A549 (cell line): ENCODE data around the gene DNAJC5. TPM values are rescaled to one million over a fixed set of nuclear protein-coding genes. Genes with fewer than 3 reads are reported as not detected.
A peak's percentile ranks its signal among the peaks of the same experiment; 100 is the strongest.

Experiments
- ATAC-seq, 2 experiments: fragments of 200-7000 bp in 1 of 2; fragments of >200 bp in 1 of 2; cut with Nextera tagmentation in 1 of 2; cut with Tn5 transposase in 1 of 2; 3 replicates each; pipeline versions ENCODE4 v1.8.0 to v1.9.1; 2018 to 2020; ENCODE audit warnings: mild to moderate bottlenecking in 1 of 2, moderate library complexity in 1 of 2
- CTCF ChIA-PET: fragments of 300-600 bp; sonication (Branson Sonifier 250); formaldehyde crosslinking; extraction: SDS; loops from one replicate; lab custom pipeline; 2021; ENCODE audit warnings: antibody characterized with exemption, inconsistent platforms; lab: Yijun Ruan, JAX
- POLR2A ChIA-PET: fragments of 350-600 bp; formaldehyde crosslinking; extraction: SDS; loops from one replicate; lab custom pipeline; 2021; ENCODE audit warnings: antibody characterized with exemption, inconsistent platforms; lab: Yijun Ruan, JAX
- DNase-seq, 2 experiments: peaks; one replicate each; pipeline versions ENCODE4 v3.0.0 to v3.0.0-alpha.2; 2011 to 2016; ENCODE audit warnings: low read depth in 1 of 2, low spot score in 1 of 2
- FAIRE-seq: peaks from 2 replicates; lab custom pipeline; 2011; peaks lifted over from hg19 to GRCh38; lab: Jason Lieb, UNC
- H3K27ac ChIP-seq, 2 experiments: fragments of >200 bp; sonication (Bioruptor Twin); formaldehyde crosslinking; 3 replicates each; pipeline ENCODE4 v1.5.1; 2016 to 2017
- H3K4me1 ChIP-seq: fragments of >200 bp; sonication (Bioruptor Twin); formaldehyde crosslinking; 3 replicates; pipeline ENCODE4 v1.6.1; 2016
- H3K4me2 ChIP-seq: fragments of >200 bp; sonication (Bioruptor Twin); formaldehyde crosslinking; 3 replicates; pipeline ENCODE4 v1.6.1; 2016
- H3K4me3 ChIP-seq: fragments of >200 bp; sonication (Bioruptor Twin); formaldehyde crosslinking; 3 replicates; pipeline ENCODE4 v1.5.1; 2016
- H3K9me3 ChIP-seq: fragments of >200 bp; sonication (Bioruptor Twin); formaldehyde crosslinking; 3 replicates; pipeline ENCODE4 v1.6.1; 2016
- BHLHE40 ChIP-seq: IDR thresholded peaks from 2 replicates; pipeline ENCODE4 v1.6.1; 2012; ENCODE audit warnings: low read depth, low read length, inconsistent platforms
- CEBPB ChIP-seq, 2 experiments: fragments of >200 bp in 1 of 2; sonication (Bioruptor Twin) in 1 of 2; formaldehyde crosslinking in 1 of 2; IDR thresholded peaks; 2 replicates each; pipeline ENCODE4 v1.6.1; 2012 to 2016
- ELK1 ChIP-seq: fragments of 150-350 bp; IDR thresholded peaks from 2 replicates; pipeline ENCODE4 v1.6.1; 2014; ENCODE audit warnings: low read depth, mild to moderate bottlenecking, low read length
- EP300 ChIP-seq, 2 experiments: fragments of >200 bp; sonication (Bioruptor Twin); formaldehyde crosslinking; IDR thresholded peaks; 2 replicates in 1 of 2; 3 replicates in 1 of 2; pipeline ENCODE4 v1.6.1; 2016 to 2017
- FOSB ChIP-seq: fragments of 250-450 bp; sonication (Bioruptor Pico); IDR thresholded peaks from 2 replicates; pipeline ENCODE4 v1.5.0; 2020; ENCODE audit warnings: mild to moderate bottlenecking, moderate library complexity
- HMGXB4 ChIP-seq: fragments of 250-450 bp; sonication (Bioruptor Pico); IDR thresholded peaks from 2 replicates; pipeline ENCODE4 v1.5.0; 2021; ENCODE audit warnings: mild to moderate bottlenecking, moderate library complexity, borderline replicate concordance
- HOXB5 ChIP-seq: fragments of 250-450 bp; sonication (Bioruptor Pico); IDR thresholded peaks from 2 replicates; pipeline ENCODE4 v1.5.0; 2020; ENCODE audit warnings: mild to moderate bottlenecking, moderate library complexity
- JUNB ChIP-seq: fragments of >200 bp; sonication (Bioruptor Twin); formaldehyde crosslinking; IDR thresholded peaks from 2 replicates; pipeline ENCODE4 v1.6.1; 2016
- KDM1A ChIP-seq: fragments of 200-600 bp; sonication (generic); IDR thresholded peaks from 2 replicates; pipeline ENCODE4 v1.6.1; 2016; ENCODE audit warnings: low read depth, mild to moderate bottlenecking
- NPAS2 ChIP-seq: fragments of 250-450 bp; sonication (Bioruptor Pico); IDR thresholded peaks from 2 replicates; pipeline ENCODE4 v1.8.0; 2022; ENCODE audit warnings: mild to moderate bottlenecking, moderate library complexity, borderline replicate concordance
- PBX3 ChIP-seq: IDR thresholded peaks from 2 replicates; pipeline ENCODE4 v1.6.1; 2012
- PHF8 ChIP-seq: fragments of 200-600 bp; sonication (generic); IDR thresholded peaks from 2 replicates; pipeline ENCODE4 v1.6.1; 2016; ENCODE audit warnings: low read depth, mild to moderate bottlenecking, antibody characterized with exemption, moderate library complexity, borderline replicate concordance
- POLR2AphosphoS2 ChIP-seq: conservative IDR thresholded peaks from 2 replicates; pipeline ENCODE4 v1.6.1; 2012; ENCODE audit warnings: low read length, improper control_type of control experiment, inconsistent platforms
- RARB ChIP-seq: fragments of 250-450 bp; sonication (Bioruptor Pico); IDR thresholded peaks from 2 replicates; pipeline ENCODE4 v1.8.0; 2021; ENCODE audit warnings: mild to moderate bottlenecking, moderate library complexity
- RCOR1 ChIP-seq: fragments of 150-350 bp; IDR thresholded peaks from 2 replicates; pipeline ENCODE4 v1.6.1; 2014; ENCODE audit warnings: antibody characterized with exemption, low read length, low read depth
- REST ChIP-seq: fragments of 200-600 bp; sonication (generic); IDR thresholded peaks from 2 replicates; pipeline ENCODE4 v1.6.1; 2016; ENCODE audit warnings: antibody characterized with exemption, mild to moderate bottlenecking, moderate library complexity
- RNF2 ChIP-seq: fragments of 200-600 bp; sonication (generic); IDR thresholded peaks from 2 replicates; pipeline ENCODE4 v1.6.1; 2016; ENCODE audit warnings: low read depth, mild to moderate bottlenecking, antibody characterized with exemption, moderate library complexity, borderline replicate concordance
- TFCP2L1 ChIP-seq: fragments of 250-450 bp; sonication (Bioruptor Pico); IDR thresholded peaks from 2 replicates; pipeline ENCODE4 v1.5.0; 2021; ENCODE audit warnings: mild to moderate bottlenecking
- TP53 ChIP-seq: fragments of 250-450 bp; sonication (Bioruptor Pico); IDR thresholded peaks from 2 replicates; pipeline ENCODE4 v1.5.0; 2021; ENCODE audit warnings: mild to moderate bottlenecking, moderate library complexity
- ZC3H11A ChIP-seq: fragments of 450-650 bp; IDR thresholded peaks from 2 replicates; pipeline ENCODE4 v1.6.1; 2014; ENCODE audit warnings: antibody characterized with exemption, mild to moderate bottlenecking
- WGBS: methylation state at CpG from one replicate; pipeline ENCODE4 v1.1.6; 2017; ENCODE audit errors: missing lambda C conversion rate; 5-methylcytosine and 5-hydroxymethylcytosine counted together
- polyA plus RNA-seq, 4 experiments: library from polyadenylated mRNA; depleted of rRNA in 3 of 4; stranded (reverse); fragments of >200 nt; fragmentation: RNase III in 1 of 4; extraction: RNeasy Plus Mini Kit Qiagen cat#74134 plus additional on column Dnase treatment in 1 of 4; gene quantifications; 2 replicates in 3 of 4; 3 replicates in 1 of 4; pipeline ENCODE4 v1.2.3, GENCODE V29; 2011 to 2017

Gene DNAJC5
- polyA plus RNA-seq, 2 of the 4 experiments (the other 2 are of a cell fraction): 20.4 to 23.2 TPM

- CTCF ChIA-PET: interaction anchor here (0.9 to 1.4 kb wide), 3 partner anchors 90 to 244 kb away, joined by 3 to 4 read pairs (median 3); no protein-coding TSS in a partner anchor
- FAIRE-seq: no peak
- POLR2A ChIA-PET: interaction anchor here (1.0 to 4.5 kb wide), 2 partner anchors 11 to 18 kb away, joined by 4 to 26 read pairs; partner anchors contain the start of genes DNAJC5 and TPD52L2
- H3K4me3 ChIP-seq: no peak overlapping the region
- no peak overlapping the region for H3K27ac ChIP-seq
- no peaks in the 10 kb centered on the region for H3K9me3 ChIP-seq
- WGBS: 90% methylated on average over 19 of the region's 19 CpGs
- no peak for ATAC-seq
- no peaks in the 10 kb centered on the region for H3K4me1 ChIP-seq
- no peak overlapping the region for H3K4me2 ChIP-seq
- no peak for TF ChIP-seq REST
- no peak for TF ChIP-seq HOXB5 (CRISPR knock-in tag)
- no peak for TF ChIP-seq FOSB
- no peak for TF ChIP-seq TFCP2L1 (CRISPR knock-in tag)
- no peak for TF ChIP-seq PHF8
- no peak for TF ChIP-seq JUNB
- TF ChIP-seq CEBPB (IDR thresholded peaks at IDR 0.05): no peak
- TF ChIP-seq RARB (CRISPR knock-in tag): no peak
- no peak for TF ChIP-seq RNF2
- no peak for TF ChIP-seq KDM1A
- no peak for TF ChIP-seq NPAS2 (CRISPR knock-in tag)
- TF ChIP-seq BHLHE40: no peak
- no peak for TF ChIP-seq TP53
- no peak for TF ChIP-seq RCOR1
- DNase-seq: no peak
Measured at GRCh38 chr20:63876489-63877036, 18.4 kb upstream of the DNAJC5 start.

- FAIRE-seq: no peak
- WGBS: 94% methylated on average over 32 of the region's 32 CpGs
- Histone ChIP-seq H3K9me3 (no peaks in the 10 kb centered on the region), H3K4me2 (no peak overlapping the region), H3K27ac (no peak overlapping the region), H3K4me1 (no peaks in the 10 kb centered on the region), H3K4me3 (no peak overlapping the region)
- ChIA-PET CTCF (interaction anchor here (0.5 to 1.6 kb wide), 4 partner anchors 9 to 161 kb away, joined by 3 to 4 read pairs (median 4); no protein-coding TSS in a partner anchor), POLR2A (interaction anchor here (4.5 kb wide), 1 partner anchor 12 kb away, joined by 26 read pairs; the partner anchor contains the start of gene TPD52L2)
- TF ChIP-seq POLR2AphosphoS2: 0 out of 2 replicates have a peak, but pooled peaks have one; percentile 30
- TF ChIP-seq ZC3H11A: no peak
- ATAC-seq: no peak
- no peak for DNase-seq
Measured at GRCh38 chr20:63877755-63878470, 17.0 kb upstream of the DNAJC5 start.

GRCh38 chr20:63878899-63879663, 15.8 kb upstream of the DNAJC5 start:
- ATAC-seq (no peak), DNase-seq (no peak), FAIRE-seq (no peak)
- ChIA-PET POLR2A (interaction anchor here (4.5 kb wide), 1 partner anchor 13 kb away, joined by 26 read pairs; the partner anchor contains the start of gene TPD52L2), CTCF (interaction anchor here (0.5 to 1.6 kb wide), 2 partner anchors 10 to 152 kb away, joined by 3 to 4 read pairs; no protein-coding TSS in a partner anchor)
- H3K27ac ChIP-seq: no peak overlapping the region
- no peak overlapping the region for H3K4me3 ChIP-seq
- H3K4me2 ChIP-seq: no peak overlapping the region
- no peaks in the 10 kb centered on the region for H3K4me1 ChIP-seq
- WGBS: 94% methylated on average over 11 of the region's 14 CpGs
- H3K9me3 ChIP-seq: no peaks in the 10 kb centered on the region
- TF ChIP-seq JUNB (no peak), EP300 (IDR thresholded peaks at IDR 0.05) (no peak), PBX3 (no peak), ELK1 (no peak), HMGXB4 (CRISPR knock-in tag) (no peak)
